Bronchial epithelial cell (primary cell): Measurements from ENCODE around the gene CMA1. TPM values are rescaled to one million over a fixed set of nuclear protein-coding genes. Genes with fewer than 3 reads are reported as not detected.

Experiments
- DNase-seq: peaks from one replicate; pipeline ENCODE4 v3.0.0-alpha.2; 2010; ENCODE audit warnings: low read depth
- FAIRE-seq: peaks from 2 replicates; lab custom pipeline; 2011; peaks lifted over from hg19 to GRCh38; lab: Jason Lieb, UNC
- H3K27me3 ChIP-seq: 2 replicates; pipeline ENCODE4 v1.5.1; 2011; ENCODE audit warnings: low read length; ENCODE audit not compliant: control insufficient read depth, insufficient read depth
- H3K36me3 ChIP-seq: 2 replicates; pipeline ENCODE4 v1.5.1; 2011; ENCODE audit warnings: low read length; ENCODE audit not compliant: control insufficient read depth, insufficient read depth
- H3K4me3 ChIP-seq: 2 replicates; pipeline ENCODE4 v1.5.1; 2011; ENCODE audit warnings: mild to moderate bottlenecking, low read depth, low read length, control low read depth
- total RNA-seq: library from RNA; depleted of rRNA; stranded (reverse); fragments of >200 nt; gene quantifications from 2 replicates; pipeline ENCODE4 v1.2.1, GENCODE V29; 2014
- TF ChIP-seq, protein P1 (sequence below): IDR thresholded peaks from 2 replicates; pipeline ENCODE4 v1.5.1; 2011; ENCODE audit warnings: mild to moderate bottlenecking, moderate library complexity, low read length, control low read depth, inconsistent platforms; ENCODE audit not compliant: insufficient read depth, severe bottlenecking

Gene CMA1
- total RNA-seq, 1 donor from 2014 or later = not detected

DNA sequence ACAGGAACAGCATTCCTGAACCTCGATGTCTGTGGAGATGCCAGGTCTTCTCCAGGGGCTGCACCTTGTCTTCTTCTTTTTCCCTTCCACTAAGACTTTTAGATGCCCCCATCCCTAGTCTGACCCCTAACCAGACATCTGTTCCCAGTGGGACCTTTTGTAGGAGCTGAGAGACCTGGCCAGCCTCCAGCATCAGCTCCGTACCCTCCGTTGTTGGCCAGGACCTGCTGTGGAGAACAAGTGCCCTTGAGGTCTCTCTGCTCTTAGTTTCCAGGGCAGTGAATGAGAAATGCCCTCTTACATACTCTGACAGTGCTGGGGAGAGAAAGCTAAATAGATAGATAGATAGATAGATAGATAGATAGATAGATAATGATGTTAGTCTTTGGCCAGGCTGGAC is 48.7 kb downstream of the CMA1 start:
- H3K27me3 ChIP-seq = no peaks in the 10 kb centered on the region
- peaks cover 1% of the 10 kb centered on the region for H3K36me3 ChIP-seq
- no peak overlapping the region for H3K4me3 ChIP-seq
- no peak for DNase-seq
- TF ChIP-seq, protein P1, sequence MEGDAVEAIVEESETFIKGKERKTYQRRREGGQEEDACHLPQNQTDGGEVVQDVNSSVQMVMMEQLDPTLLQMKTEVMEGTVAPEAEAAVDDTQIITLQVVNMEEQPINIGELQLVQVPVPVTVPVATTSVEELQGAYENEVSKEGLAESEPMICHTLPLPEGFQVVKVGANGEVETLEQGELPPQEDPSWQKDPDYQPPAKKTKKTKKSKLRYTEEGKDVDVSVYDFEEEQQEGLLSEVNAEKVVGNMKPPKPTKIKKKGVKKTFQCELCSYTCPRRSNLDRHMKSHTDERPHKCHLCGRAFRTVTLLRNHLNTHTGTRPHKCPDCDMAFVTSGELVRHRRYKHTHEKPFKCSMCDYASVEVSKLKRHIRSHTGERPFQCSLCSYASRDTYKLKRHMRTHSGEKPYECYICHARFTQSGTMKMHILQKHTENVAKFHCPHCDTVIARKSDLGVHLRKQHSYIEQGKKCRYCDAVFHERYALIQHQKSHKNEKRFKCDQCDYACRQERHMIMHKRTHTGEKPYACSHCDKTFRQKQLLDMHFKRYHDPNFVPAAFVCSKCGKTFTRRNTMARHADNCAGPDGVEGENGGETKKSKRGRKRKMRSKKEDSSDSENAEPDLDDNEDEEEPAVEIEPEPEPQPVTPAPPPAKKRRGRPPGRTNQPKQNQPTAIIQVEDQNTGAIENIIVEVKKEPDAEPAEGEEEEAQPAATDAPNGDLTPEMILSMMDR = no peak
- FAIRE-seq = no peak

DNA sequence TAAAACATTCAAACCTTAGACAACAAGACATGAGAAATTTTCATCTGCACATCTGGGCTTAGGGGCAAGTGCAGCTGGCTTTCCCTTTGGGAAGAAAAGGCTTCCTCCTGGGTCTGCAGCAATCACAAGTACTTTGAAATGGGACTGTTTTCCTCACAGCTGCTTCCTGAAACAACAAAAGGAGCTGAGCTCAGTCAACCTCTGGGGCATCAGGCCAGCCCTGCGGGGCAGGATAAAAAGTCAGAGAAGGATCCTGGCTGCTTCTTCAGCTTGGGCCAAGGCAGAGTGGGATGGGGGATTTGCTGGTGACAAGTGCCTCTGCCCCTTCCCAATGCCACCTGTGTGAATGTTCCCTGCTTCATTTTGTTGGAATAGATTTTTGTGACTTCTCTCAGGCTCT is 49.3 kb downstream of the CMA1 start:
- no peak for FAIRE-seq
- no peak for DNase-seq

DNA sequence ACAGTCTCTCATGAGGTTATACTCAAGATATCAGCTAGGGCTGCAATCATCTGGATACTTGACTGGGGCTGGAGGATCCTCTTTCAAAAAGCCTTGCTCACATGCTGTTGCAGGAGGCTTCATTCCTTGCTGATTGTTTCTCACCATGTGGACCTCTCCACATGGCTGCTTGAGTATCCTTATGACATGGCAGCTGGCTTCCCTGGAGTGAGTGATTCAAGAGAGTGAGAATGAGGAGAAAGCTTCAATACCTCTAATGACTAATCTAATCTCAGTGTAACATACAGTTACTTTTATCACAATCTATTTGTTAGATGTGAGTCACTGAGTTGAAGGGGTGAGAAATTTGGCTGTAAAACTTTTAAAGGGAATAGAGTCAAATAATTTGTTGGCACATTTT is 51.1 kb downstream of the CMA1 start:
- Histone ChIP-seq H3K27me3 (no peaks in the 10 kb centered on the region), H3K36me3 (peaks cover 1% of the 10 kb centered on the region), H3K4me3 (no peak overlapping the region)
- TF ChIP-seq, protein P1 = no peak
- DNase-seq (peak; percentile 65), FAIRE-seq (no peak)

More for the DNA sequence above, 49.3 kb downstream of the CMA1 start:
- Histone ChIP-seq H3K36me3 (peaks cover 1% of the 10 kb centered on the region), H3K27me3 (no peaks in the 10 kb centered on the region), H3K4me3 (no peak overlapping the region)
- TF ChIP-seq, protein P1 = no peak

Other genes starting within 250 kb of the CMA1 start
- gene TGM1, start 245.1 kb downstream of the CMA1 start, total RNA-seq = 88.7 and 382 TPM in 2 replicates
- gene RABGGTA, start 236.7 kb downstream of the CMA1 start, total RNA-seq = 32.6 and 58.9 TPM in 2 replicates
- gene DHRS1, start 208.5 kb downstream of the CMA1 start, total RNA-seq = 16.6 and 39.6 TPM in 2 replicates
- gene NOP9, start 208.4 kb downstream of the CMA1 start, total RNA-seq = 23.2 and 26.1 TPM in 2 replicates
- 1.2 and 3.9 TPM in 2 replicates for gene CIDEB, start 200.3 kb downstream of the CMA1 start, total RNA-seq
- 10.5 and 17.4 TPM in 2 replicates for gene LTB4R2, start 198.1 kb downstream of the CMA1 start, total RNA-seq
- 3.7 and 9.6 TPM in 2 replicates for gene LTB4R, start 196.8 kb downstream of the CMA1 start, total RNA-seq
- 0.53 and 0.77 TPM in 2 replicates for gene ADCY4, start 173.2 kb downstream of the CMA1 start, total RNA-seq
- 2.4 and 4.7 TPM in 2 replicates for gene RIPK3, start 168.3 kb downstream of the CMA1 start, total RNA-seq
- 4.7 and 7.3 TPM in 2 replicates for gene NFATC4, start 140.1 kb downstream of the CMA1 start, total RNA-seq
- gene NYNRIN, start 109.3 kb downstream of the CMA1 start, total RNA-seq = 2.0 and 2.6 TPM in 2 replicates
- gene CBLN3, start 78.6 kb downstream of the CMA1 start, total RNA-seq = 0.38 and 0.53 TPM in 2 replicates
- gene KHNYN, start 78.3 kb downstream of the CMA1 start, total RNA-seq = 128 and 167 TPM in 2 replicates
- gene SDR39U1, start 65.5 kb downstream of the CMA1 start, total RNA-seq = 6.5 and 8.2 TPM in 2 replicates
- gene CTSG, start 68.0 kb upstream of the CMA1 start, total RNA-seq = not detected in 2 replicates
- not detected in 2 replicates for gene GZMH, start 101.4 kb upstream of the CMA1 start, total RNA-seq
- not detected in 2 replicates for gene GZMB, start 125.9 kb upstream of the CMA1 start, total RNA-seq